H1 (cell line): ENCODE results near the gene ZNF24. TPM values are rescaled to one million over a fixed set of nuclear protein-coding genes. Genes with fewer than 3 reads are reported as not detected.

ENCODE experiments used
- ASH2L ChIP-seq: fragments of 200-600, 300-600 bp; sonication (generic); IDR thresholded peaks from one replicate; pipeline ENCODE4 v1.7.1; 2017; ENCODE audit warnings: low read length
- CEBPB ChIP-seq: IDR thresholded peaks from 2 replicates; pipeline ENCODE4 v1.6.1; 2012; ENCODE audit warnings: low read depth, low read length
- POU5F1 ChIP-seq: IDR thresholded peaks from 2 replicates; pipeline ENCODE4 v1.6.1; 2011; ENCODE audit warnings: low read depth, mild to moderate bottlenecking, low read length, moderate library complexity
- RNF2 ChIP-seq: fragments of 200-900, 300-1000 bp; sonication (generic); IDR thresholded peaks from 2 replicates; pipeline ENCODE4 v1.7.1; 2016; ENCODE audit warnings: borderline replicate concordance, low read depth, mild to moderate bottlenecking, antibody characterized with exemption, low read length; ENCODE audit not compliant: poor library complexity, severe bottlenecking; ENCODE audit errors: missing control alignments
- SP2 ChIP-seq: IDR thresholded peaks from 2 replicates; pipeline ENCODE4 v1.6.1; 2012; ENCODE audit warnings: mild to moderate bottlenecking, low read length, inconsistent platforms
- YY1 ChIP-seq: IDR thresholded peaks from 2 replicates; pipeline ENCODE4 v1.6.1; 2011; ENCODE audit warnings: low read depth, mild to moderate bottlenecking, low read length
- polyA plus RNA-seq, 7 experiments: library from polyadenylated mRNA; depleted of rRNA in 3 of 7; stranded (reverse) in 5 of 7; unstranded in 2 of 7; fragments of >200 nt in 5 of 7; fragments of 200-250 nt in 2 of 7; gene quantifications; 1 replicate in 5 of 7; 2 replicates in 1 of 7; 4 replicates in 1 of 7; pipeline versions ENCODE4 v1.2.1 to v1.2.3, GENCODE V29; 2011 to 2013; ENCODE audit warnings: missing spikeins in 2 of 7, mixed read lengths in 2 of 7
- total RNA-seq: library from RNA; stranded (reverse); fragmentation: NEBNext Ultra II Directional; extraction: Animal tissue kit (Norgen Biotek cat#: 25700); gene quantifications from 2 replicates; pipeline ENCODE4 v1.2.1, GENCODE V29; 2021
- TF ChIP-seq, protein P1 (sequence below), 3 experiments: IDR thresholded peaks; 1 replicate in 2 of 3; 2 replicates in 1 of 3; pipeline versions ENCODE4 v1.5.1 to v1.6.1; 2011; ENCODE audit warnings: low read length in 3 of 3, mild to moderate bottlenecking in 3 of 3, inconsistent platforms in 2 of 3, low read depth in 1 of 3, moderate library complexity in 1 of 3; ENCODE audit not compliant: insufficient read depth in 1 of 3; ENCODE audit errors: control extremely low read depth in 1 of 3

ZNF24 gene
- total and polyA plus RNA-seq, 2 of the 8 experiments (the other 6 are each of a cell fraction or from before 2014, with no cell fraction given): 12.5 to 56.9 TPM

DNA sequence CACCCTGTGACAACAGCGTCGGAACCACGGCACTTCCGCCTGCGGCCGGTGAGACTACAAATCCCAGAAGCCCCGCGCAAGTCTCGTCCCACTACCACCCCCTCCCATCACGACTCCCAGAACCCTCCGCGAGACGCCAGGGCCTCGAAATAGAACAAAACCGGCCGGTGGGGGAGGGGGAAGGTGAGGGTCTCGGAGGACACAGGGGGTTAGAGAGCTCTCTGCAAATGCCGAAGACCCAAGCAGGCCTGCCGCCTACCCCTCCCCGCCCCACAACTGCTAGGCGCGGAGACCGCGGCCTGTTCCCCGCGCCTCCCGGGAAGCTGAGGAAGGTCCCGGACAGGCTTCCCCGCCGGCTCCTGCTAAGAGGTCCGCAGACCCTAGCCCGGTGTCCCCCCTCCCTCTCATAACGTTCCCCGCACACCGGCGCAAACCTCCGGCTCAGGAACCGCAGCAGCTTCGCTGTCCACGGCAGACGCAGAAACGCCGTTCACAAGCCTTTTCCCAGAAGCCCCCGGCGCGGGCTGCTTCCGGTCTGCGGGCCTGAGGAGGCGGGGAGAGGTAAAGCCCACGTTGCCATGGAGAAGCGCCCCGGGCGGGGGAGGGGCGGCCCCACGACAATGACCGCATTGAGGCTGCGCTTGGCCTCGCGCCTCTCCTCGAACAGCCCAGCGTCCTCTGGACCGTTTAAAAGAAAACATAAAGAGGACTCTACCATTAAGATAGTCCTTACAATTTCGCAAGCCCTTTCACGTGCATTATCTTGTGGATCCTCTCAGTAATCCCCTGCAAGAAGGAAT lies at the start of gene ZNF24 (continued):
- TF ChIP-seq, protein P1, sequence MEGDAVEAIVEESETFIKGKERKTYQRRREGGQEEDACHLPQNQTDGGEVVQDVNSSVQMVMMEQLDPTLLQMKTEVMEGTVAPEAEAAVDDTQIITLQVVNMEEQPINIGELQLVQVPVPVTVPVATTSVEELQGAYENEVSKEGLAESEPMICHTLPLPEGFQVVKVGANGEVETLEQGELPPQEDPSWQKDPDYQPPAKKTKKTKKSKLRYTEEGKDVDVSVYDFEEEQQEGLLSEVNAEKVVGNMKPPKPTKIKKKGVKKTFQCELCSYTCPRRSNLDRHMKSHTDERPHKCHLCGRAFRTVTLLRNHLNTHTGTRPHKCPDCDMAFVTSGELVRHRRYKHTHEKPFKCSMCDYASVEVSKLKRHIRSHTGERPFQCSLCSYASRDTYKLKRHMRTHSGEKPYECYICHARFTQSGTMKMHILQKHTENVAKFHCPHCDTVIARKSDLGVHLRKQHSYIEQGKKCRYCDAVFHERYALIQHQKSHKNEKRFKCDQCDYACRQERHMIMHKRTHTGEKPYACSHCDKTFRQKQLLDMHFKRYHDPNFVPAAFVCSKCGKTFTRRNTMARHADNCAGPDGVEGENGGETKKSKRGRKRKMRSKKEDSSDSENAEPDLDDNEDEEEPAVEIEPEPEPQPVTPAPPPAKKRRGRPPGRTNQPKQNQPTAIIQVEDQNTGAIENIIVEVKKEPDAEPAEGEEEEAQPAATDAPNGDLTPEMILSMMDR (IDR thresholded peaks at IDR 0.05; ENCODE audit: control extremely low read depth in 1 of 3, insufficient read depth in 1 of 3, low read depth in 1 of 3, low read length in 3 of 3): no peak
- TF ChIP-seq SP2 (no peak), ASH2L (peak; percentile 96), CEBPB (no peak), POU5F1 (no peak), YY1 (no peak), RNF2 (no peak)
